Measurements from ENCODE around the gene TMEM72. TPM values are rescaled to one million over a fixed set of nuclear protein-coding genes. Genes with fewer than 3 reads are reported as not detected.
A peak's percentile ranks its signal among the peaks of the same experiment; 100 is the strongest.

The TMEM72 gene
- total RNA-seq, 3 donors from 2014 or later: not detected

DNA sequence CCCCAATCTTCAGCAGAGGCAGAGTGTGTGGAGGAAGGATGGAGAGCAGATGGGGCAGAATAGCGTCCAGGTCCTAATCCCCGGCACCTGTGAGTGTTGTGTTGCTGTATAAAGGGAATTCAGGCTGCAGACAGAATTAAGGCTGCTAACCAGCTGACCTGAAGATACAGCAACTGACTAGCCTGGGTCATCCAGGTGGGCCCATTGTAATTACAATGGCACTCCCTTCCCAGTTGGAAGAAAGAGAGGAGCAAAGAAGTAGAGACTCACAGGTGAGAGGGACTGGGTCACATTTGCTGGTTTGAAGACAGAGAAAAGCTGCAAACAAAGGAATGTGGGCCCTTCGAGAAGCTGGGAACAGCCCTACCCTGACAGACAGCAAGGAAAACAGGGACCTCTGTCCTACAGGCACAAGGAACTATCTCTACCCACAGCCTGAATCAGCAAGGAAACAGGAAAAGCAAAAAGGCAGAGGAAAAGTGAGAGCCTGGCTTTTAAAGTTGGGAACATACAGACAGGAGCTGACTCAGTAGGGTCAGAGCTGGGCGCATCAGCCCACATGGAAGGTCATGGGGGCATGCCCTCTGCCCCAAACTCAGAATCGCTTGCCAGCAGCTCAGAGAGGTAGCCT lies 11.6 kb upstream of the TMEM72 start:
- no peaks in the 10 kb centered on the region for H3K4me1 Mint-ChIP-seq (ENCODE audit: low read depth)
- no peaks in the 10 kb centered on the region for H3K36me3 Mint-ChIP-seq (ENCODE audit: insufficient read depth)
- no peaks in the 10 kb centered on the region for H3K27me3 Mint-ChIP-seq (ENCODE audit: low read depth)
- ATAC-seq: no peak
- DNase-seq: no peak
- no peak overlapping the region for H3K4me3 Mint-ChIP-seq
- H3K9me3 Mint-ChIP-seq: no peaks in the 10 kb centered on the region

DNA sequence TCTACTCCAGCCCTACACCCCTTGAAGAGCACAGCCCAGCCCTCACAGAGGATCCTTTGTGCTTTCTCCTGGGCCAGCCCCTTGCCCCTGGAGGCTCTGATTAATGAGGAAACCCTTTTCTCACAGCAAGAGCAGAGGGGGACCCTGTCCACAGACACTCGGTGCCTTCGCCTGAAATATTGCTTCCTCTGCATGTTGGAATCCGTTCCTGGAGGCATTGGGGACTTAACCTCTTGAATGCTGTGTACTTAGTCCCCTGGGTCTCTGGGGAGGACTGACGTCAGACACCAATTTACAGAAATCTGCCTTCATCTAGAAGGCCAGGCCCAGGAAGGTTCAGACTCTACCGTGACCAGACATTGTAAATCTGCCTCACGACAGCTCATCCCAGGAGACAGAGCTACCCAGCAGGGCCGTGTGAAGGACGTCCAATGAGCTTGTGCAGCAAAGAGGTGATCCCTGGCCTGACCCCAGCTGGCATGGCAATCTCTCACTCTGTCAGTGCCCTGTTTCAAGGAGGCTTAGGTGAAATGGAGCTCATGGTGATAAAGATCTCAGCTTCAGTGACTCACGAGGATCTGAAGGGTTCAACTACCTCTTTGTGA lies 8.1 kb upstream of the TMEM72 start:
- H3K36me3 Mint-ChIP-seq (ENCODE audit: insufficient read depth): no peaks in the 10 kb centered on the region
- DNase-seq: no peak
- no peaks in the 10 kb centered on the region for H3K9me3 Mint-ChIP-seq
- ATAC-seq: no peak
- H3K27me3 Mint-ChIP-seq (ENCODE audit: low read depth): no peaks in the 10 kb centered on the region
- H3K4me1 Mint-ChIP-seq (ENCODE audit: low read depth): no peaks in the 10 kb centered on the region
- H3K4me3 Mint-ChIP-seq: no peak overlapping the region

DNA sequence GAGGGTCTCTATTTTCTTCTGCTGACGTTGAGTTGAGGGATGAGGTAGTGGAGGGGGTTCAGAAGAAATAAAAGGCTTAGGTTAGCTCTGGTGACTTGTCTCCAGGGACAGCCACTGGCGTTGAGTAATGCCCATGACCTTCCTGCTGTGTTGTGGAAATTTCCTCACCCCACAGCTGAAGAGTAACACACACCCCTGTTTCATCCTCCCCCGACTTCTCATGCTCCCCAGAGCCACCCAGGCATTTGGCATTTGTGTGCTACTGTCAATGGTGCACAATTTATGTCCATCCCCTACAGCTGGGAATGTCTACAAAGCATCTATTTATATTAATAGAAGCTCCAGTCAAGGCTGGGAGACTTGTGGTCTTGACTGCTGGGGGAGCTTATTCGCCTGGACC lies 4.7 kb upstream of the TMEM72 start:
- Mint-ChIP-seq H3K36me3 (ENCODE audit: insufficient read depth) (no peaks in the 10 kb centered on the region), H3K9me3 (no peaks in the 10 kb centered on the region), H3K4me1 (ENCODE audit: low read depth) (no peaks in the 10 kb centered on the region), H3K4me3 (no peak overlapping the region), H3K27me3 (ENCODE audit: low read depth) (peaks cover 2% of the 10 kb centered on the region)
- DNase-seq: no peak
- ATAC-seq: no peak

DNA sequence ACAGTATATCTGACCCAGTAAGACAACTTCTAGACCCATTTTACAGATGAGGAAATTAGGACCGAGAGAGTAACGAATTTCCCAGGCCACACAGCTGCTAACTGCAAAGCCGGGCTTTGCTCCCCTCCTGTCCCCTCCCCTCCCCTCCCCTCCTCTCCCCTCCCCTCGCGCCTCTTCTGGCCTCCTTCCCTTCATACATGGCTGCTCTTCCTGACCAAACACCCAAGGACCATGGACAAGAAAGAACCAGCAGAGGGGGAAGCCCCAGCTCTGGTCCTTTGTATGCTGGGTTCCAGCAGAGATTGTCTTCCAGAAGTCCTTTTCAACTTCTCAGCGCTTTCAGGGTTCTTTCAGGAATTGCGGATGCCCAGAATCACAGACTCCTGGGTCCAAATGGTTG lies 3.6 kb upstream of the TMEM72 start:
- Mint-ChIP-seq H3K9me3 (no peaks in the 10 kb centered on the region), H3K4me1 (ENCODE audit: low read depth) (no peaks in the 10 kb centered on the region), H3K27me3 (ENCODE audit: low read depth) (peaks cover 2% of the 10 kb centered on the region), H3K4me3 (no peak overlapping the region), H3K36me3 (ENCODE audit: insufficient read depth) (no peaks in the 10 kb centered on the region)
- DNase-seq (no peak), ATAC-seq (no peak)

DNA sequence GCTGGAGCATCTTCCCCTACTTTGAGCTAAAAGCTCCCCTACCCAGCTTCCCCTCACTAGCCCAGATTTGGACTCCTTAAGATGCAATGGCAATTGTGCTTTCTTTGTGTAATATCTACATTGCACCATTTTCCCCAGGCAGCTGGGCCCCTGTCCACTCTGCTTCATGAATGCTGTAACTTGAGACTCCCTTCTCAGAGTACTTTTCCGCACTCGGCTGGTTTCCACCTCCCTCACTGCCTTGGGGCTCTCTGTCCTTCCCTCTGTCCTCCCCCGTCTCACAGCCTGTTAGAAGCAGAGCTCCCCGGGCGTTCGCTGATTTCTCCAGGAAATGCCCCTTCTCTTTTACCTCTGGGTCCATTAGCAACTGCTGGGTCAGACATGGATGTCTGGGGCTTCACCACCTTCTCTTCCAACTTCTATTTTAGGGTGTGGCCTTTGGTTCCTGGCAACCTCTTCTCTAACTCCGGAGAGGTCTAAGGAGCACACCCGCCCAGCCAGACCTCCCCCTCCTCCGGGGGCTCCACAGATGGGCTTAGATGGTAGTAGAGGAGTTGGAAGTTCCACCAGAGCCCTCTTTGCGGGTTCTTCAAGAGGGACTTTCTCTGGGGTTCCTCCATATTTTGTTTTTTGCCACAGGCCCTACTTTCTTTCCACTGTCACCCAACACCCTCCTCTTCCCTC lies 2.9 kb upstream of the TMEM72 start:
- Mint-ChIP-seq H3K27me3 (ENCODE audit: low read depth) (peaks cover 2% of the 10 kb centered on the region), H3K36me3 (ENCODE audit: insufficient read depth) (no peaks in the 10 kb centered on the region), H3K9me3 (no peaks in the 10 kb centered on the region), H3K4me3 (no peak overlapping the region), H3K4me1 (ENCODE audit: low read depth) (peaks cover 3% of the 10 kb centered on the region)
- no peak for DNase-seq
- no peak for ATAC-seq

DNA sequence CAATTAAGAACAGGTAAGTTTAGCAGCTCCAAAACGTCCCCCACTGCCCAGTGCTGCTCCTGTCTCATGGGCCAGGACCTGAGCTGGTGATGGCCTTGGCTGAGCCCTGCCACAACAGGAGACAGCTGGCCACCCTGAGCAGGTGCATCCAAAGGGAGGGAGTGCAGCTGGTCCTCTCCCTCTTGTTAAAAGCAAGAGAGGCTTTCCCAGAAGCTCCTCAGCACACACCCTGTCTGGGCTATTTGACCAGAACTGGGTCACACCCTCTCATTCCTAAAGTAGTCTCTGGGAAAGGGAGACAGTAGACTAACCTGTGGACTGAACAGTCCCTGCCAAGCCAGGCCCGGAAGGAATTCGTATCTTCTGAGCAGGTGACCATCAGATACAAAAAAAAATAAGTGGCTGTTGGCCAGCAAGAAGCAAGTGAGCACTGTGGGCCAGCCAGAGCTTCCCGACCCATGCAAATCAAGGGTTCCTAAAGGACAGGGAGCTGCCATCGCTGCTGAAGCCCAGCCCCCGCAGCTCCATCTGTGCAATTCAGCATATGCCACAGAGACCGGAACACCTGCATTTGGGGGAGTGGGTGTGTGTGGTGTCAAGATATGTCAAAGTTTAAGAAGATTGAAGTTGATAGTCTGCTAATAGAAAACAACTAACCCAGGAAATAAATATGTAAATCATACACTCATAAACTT lies 2.1 kb upstream of the TMEM72 start:
- Mint-ChIP-seq H3K4me1 (ENCODE audit: low read depth) (peaks cover 12% of the 10 kb centered on the region), H3K27me3 (ENCODE audit: low read depth) (peaks cover 2% of the 10 kb centered on the region), H3K9me3 (no peaks in the 10 kb centered on the region), H3K4me3 (no peak overlapping the region), H3K36me3 (ENCODE audit: insufficient read depth) (no peaks in the 10 kb centered on the region)
- no peak for DNase-seq
- ATAC-seq: no peak

DNA sequence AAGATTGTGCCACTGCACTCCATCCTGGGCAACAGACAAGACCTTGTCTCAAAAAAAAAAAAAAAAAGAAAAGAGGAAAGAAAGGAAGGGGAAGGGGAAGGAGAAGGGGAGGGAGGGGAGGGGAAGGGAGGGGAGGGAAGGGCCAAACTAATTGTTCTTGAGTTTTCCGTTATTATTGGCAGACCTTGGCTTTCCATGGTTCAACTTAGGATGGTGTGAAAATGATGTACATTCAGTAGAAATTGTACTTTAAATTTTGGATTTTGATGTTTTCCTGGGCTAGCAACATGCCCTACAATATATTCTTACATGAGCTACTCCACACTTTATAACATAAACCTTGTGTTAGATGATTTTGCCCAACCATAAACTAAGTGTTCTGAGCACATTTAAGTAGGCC lies 1.2 kb upstream of the TMEM72 start:
- no peak overlapping the region for H3K4me3 Mint-ChIP-seq
- no peak for ATAC-seq
- H3K4me1 Mint-ChIP-seq (ENCODE audit: low read depth): peaks cover 13% of the 10 kb centered on the region
- H3K9me3 Mint-ChIP-seq: no peaks in the 10 kb centered on the region
- H3K36me3 Mint-ChIP-seq (ENCODE audit: insufficient read depth): no peaks in the 10 kb centered on the region
- no peak for DNase-seq
- peaks cover 2% of the 10 kb centered on the region for H3K27me3 Mint-ChIP-seq (ENCODE audit: low read depth)

DNA sequence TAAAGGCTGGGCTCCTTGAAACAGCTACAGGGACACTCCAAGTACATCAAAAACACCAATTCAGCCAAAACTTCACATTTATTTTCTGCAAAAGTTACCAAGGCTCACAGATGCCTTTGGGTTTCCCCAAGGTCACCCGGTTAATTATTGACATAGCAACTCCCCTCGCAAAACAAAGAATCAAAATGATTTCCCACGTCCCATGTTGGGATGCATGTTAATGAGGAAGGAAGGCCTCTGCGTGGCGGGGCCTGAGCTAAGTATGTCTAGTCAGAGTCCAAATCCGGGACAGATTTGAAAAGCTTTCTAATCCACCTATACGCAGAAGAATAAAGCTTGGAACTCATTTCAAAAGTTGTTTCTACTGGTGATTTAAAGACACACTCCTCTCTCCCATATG lies 535 bp upstream of the TMEM72 start:
- H3K9me3 Mint-ChIP-seq: no peaks in the 10 kb centered on the region
- DNase-seq (no peak), ATAC-seq (no peak)
- peaks cover 13% of the 10 kb centered on the region for H3K4me1 Mint-ChIP-seq (ENCODE audit: low read depth)
- H3K27me3 Mint-ChIP-seq (ENCODE audit: low read depth): peaks cover 2% of the 10 kb centered on the region
- no peaks in the 10 kb centered on the region for H3K36me3 Mint-ChIP-seq (ENCODE audit: insufficient read depth)
- no peak overlapping the region for H3K4me3 Mint-ChIP-seq

DNA sequence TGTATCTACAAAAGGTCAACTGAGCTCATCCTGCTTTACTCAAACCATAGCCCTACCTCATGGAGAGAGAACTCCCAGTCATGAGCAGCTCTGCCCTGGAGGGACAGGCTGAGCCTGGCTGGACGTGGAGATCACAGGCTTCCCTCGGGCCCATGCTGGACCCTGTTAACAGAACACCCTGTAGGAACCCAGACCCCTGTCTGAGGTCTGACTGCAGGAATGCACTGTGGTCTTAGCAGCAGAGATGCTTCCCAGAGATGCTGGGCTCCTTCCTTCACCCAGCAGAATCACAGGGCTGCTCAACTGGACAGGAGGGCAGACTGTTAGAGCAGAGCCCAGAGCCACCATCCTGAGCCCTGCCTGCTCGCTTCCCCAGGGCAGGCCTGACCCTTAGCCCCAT lies 814 bp downstream of the TMEM72 start:
- H3K9me3 Mint-ChIP-seq: no peaks in the 10 kb centered on the region

DNA sequence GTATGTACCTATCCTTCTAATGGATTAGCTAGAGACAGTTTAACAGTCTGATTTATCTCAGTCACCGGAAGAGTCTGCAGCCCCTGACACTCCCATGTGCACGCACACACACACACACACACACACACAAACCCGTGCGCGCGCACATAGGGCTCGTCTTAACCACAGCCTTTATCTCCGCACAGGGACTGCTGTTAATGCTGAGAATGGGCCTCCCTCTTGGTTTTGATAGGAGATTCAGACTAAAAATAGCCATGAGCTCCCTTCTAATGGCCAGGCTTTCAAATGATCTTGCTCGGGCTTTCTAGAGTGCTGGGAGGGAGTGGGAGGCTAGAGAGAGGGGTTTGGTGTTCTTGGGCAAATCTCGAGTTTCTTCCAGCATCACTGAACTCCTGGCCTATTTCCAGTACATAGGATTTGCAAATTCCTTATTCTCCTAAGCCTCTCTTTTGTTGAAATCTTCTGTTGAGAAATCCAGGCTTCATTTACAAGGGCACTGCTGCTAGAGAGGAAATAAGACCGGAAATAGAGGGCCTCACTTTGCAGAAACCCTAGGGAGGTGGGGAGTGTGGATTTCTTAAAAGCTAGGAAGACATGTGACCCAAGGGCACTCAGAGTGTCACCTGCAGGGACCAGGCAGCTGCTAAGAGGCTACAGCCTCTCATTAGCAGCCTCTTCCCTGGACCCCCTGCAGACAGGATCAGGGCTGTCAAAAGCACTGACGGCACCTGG lies 2.4 kb downstream of the TMEM72 start:
- H3K9me3 Mint-ChIP-seq: no peaks in the 10 kb centered on the region
- DNase-seq (no peak), ATAC-seq (peak; percentile 55 to 58)
- no peaks in the 10 kb centered on the region for H3K27me3 Mint-ChIP-seq (ENCODE audit: low read depth)
- H3K4me3 Mint-ChIP-seq: no peak overlapping the region
- no peaks in the 10 kb centered on the region for H3K36me3 Mint-ChIP-seq (ENCODE audit: insufficient read depth)
- H3K4me1 Mint-ChIP-seq (ENCODE audit: low read depth): peaks cover 13% of the 10 kb centered on the region

More for the DNA sequence above, 814 bp downstream of the TMEM72 start:
- H3K4me3 Mint-ChIP-seq: no peak overlapping the region
- no peak for ATAC-seq
- H3K4me1 Mint-ChIP-seq (ENCODE audit: low read depth): peaks cover 13% of the 10 kb centered on the region
- DNase-seq: no peak
- peaks cover 2% of the 10 kb centered on the region for H3K27me3 Mint-ChIP-seq (ENCODE audit: low read depth)
- H3K36me3 Mint-ChIP-seq (ENCODE audit: insufficient read depth): no peaks in the 10 kb centered on the region

DNA sequence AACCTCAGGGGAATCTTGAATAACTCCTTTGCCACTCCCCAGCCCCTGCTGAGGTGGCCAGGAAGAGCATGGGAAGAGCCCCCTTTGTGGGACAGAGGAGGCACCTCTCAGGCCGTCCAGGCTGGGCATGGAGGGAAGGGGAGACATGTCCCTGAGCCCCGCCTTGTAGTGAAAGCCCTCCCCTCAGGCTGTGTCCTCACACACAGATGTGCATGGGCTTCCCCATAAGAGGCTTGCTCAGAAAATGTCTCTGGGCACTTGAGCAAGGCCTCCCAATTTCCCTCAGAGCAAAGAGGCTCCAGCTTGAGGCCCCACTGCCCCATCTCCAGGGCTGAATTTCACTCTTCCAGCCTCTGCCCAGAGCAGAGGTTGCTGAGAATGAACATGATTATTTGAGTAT lies 3.8 kb downstream of the TMEM72 start:
- Mint-ChIP-seq H3K4me1 (ENCODE audit: low read depth) (peaks cover 13% of the 10 kb centered on the region), H3K36me3 (ENCODE audit: insufficient read depth) (no peaks in the 10 kb centered on the region), H3K27me3 (ENCODE audit: low read depth) (no peaks in the 10 kb centered on the region), H3K9me3 (no peaks in the 10 kb centered on the region), H3K4me3 (no peak overlapping the region)
- DNase-seq: no peak
- ATAC-seq: no peak

DNA sequence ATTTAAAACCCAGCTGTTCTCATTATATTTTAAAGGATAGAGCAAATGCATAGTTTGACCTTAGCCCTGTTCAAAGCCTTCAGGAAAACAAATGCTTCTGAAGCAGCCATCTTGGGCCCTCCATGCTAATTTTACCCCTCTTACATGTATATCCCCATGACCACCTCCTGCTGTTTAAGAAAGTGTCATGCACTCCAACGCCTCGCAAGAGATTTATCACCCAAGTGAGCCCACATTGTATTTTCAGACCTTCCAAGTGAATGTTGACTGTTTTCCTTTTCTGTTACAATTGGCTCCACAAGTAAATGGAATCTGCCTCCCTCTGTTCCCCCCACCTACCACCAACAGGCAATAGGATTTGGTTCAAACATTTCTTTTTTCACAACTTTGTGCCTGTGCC lies 5.3 kb downstream of the TMEM72 start:
- Mint-ChIP-seq H3K27me3 (ENCODE audit: low read depth) (no peaks in the 10 kb centered on the region), H3K9me3 (no peaks in the 10 kb centered on the region), H3K4me1 (ENCODE audit: low read depth) (peaks cover 13% of the 10 kb centered on the region), H3K4me3 (no peak overlapping the region), H3K36me3 (ENCODE audit: insufficient read depth) (no peaks in the 10 kb centered on the region)
- DNase-seq (no peak), ATAC-seq (no peak)

DNA sequence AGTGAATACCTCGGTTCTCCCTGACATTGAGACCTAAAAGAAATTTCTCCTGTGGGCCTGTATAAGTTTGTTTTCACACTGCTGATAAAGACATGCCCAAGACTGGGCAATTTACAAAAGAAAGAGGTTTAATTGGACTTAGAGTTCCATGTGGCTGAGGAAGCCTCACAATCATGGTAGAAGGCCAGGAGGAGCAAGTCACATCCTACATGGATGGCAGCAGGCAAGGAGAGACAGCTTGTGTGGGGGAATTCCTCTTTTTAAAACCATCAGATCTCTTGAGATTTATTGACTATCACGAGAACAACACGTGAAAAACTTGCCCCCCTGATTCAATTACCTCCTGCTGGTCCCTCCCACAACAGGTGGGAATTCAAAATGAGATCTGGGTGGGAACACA lies 6.7 kb downstream of the TMEM72 start:
- no peak for DNase-seq
- no peaks in the 10 kb centered on the region for H3K9me3 Mint-ChIP-seq
- H3K4me1 Mint-ChIP-seq (ENCODE audit: low read depth): peaks cover 13% of the 10 kb centered on the region
- no peaks in the 10 kb centered on the region for H3K36me3 Mint-ChIP-seq (ENCODE audit: insufficient read depth)
- no peak for ATAC-seq
- H3K27me3 Mint-ChIP-seq (ENCODE audit: low read depth): no peaks in the 10 kb centered on the region
- H3K4me3 Mint-ChIP-seq: no peak overlapping the region

DNA sequence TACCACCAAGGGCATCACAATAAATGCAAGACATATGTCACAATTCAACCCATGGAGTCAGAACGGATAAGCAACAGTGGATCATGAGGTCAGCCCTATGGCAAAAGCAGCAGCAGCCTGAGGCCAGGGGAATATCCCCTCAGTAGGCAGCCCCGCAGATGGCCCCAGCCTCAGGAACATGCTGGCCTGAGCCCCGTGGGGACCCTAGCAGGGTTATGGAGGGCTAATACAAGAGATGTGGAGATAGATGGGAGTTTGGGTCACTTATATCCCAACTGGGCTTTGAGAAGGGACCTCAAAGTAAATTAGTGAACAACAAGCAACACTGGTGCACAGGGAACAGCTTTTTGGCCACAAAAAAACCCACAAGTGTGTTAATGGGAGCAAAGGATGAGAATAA lies 9.1 kb downstream of the TMEM72 start:
- H3K4me3 Mint-ChIP-seq: no peak overlapping the region
- ATAC-seq (no peak), DNase-seq (no peak)
- H3K36me3 Mint-ChIP-seq (ENCODE audit: insufficient read depth): no peaks in the 10 kb centered on the region
- no peaks in the 10 kb centered on the region for H3K27me3 Mint-ChIP-seq (ENCODE audit: low read depth)
- H3K4me1 Mint-ChIP-seq (ENCODE audit: low read depth): no peaks in the 10 kb centered on the region
- no peaks in the 10 kb centered on the region for H3K9me3 Mint-ChIP-seq

Measured in activated T-cell treated with anti-CD3 and anti-CD28 coated beads, Interleukin-2, amount 50 U/mL, for 4 hours (primary cell).